22Rv1 (cell line): ENCODE data around the gene TAS1R2.

Source experiments
- H3K27ac ChIP-seq: fragments of 450-650 bp; 2 replicates; pipeline ENCODE4 v1.5.1; 2017
- ZFX ChIP-seq: fragments of 450-650 bp; IDR thresholded peaks from 2 replicates; pipeline ENCODE4 v1.6.1; 2017; ENCODE audit warnings: antibody characterized with exemption, borderline replicate concordance
- TF ChIP-seq, protein P1 (sequence below): fragments of 450-650 bp; IDR thresholded peaks from 2 replicates; pipeline ENCODE4 v1.5.1; 2017; ENCODE audit warnings: mild to moderate bottlenecking

Gene TAS1R2

DNA sequence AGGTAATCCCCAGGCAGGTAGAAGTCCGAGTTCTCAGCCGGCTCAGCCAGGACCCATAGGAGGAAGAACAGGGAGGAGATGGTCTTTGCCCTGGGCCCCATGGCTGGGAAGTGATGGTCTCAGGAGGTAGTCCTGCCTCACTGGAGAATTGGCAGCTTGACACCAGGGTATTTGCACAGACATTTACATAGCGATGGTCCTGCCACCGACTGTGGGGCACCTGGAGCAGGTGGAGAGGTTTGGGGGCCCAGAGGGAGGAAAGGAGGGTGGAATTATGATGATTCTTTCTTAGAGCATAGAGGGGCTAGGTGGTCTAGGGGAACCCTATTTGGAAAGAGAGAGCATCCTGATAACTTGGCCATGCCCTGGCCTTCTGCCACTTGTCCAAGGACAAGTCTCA, at the start of gene TAS1R2:
Gene TAS1R2, minus strand, starts transcription at position 101 of the 400 bp plus-strand sequence. Its CDS starts 0 bp downstream, at position 101.
- H3K27ac ChIP-seq: no peak within 1 kb of the TSS
- TF ChIP-seq, protein P1, sequence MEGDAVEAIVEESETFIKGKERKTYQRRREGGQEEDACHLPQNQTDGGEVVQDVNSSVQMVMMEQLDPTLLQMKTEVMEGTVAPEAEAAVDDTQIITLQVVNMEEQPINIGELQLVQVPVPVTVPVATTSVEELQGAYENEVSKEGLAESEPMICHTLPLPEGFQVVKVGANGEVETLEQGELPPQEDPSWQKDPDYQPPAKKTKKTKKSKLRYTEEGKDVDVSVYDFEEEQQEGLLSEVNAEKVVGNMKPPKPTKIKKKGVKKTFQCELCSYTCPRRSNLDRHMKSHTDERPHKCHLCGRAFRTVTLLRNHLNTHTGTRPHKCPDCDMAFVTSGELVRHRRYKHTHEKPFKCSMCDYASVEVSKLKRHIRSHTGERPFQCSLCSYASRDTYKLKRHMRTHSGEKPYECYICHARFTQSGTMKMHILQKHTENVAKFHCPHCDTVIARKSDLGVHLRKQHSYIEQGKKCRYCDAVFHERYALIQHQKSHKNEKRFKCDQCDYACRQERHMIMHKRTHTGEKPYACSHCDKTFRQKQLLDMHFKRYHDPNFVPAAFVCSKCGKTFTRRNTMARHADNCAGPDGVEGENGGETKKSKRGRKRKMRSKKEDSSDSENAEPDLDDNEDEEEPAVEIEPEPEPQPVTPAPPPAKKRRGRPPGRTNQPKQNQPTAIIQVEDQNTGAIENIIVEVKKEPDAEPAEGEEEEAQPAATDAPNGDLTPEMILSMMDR: no peak
- TF ChIP-seq ZFX: no peak

DNA sequence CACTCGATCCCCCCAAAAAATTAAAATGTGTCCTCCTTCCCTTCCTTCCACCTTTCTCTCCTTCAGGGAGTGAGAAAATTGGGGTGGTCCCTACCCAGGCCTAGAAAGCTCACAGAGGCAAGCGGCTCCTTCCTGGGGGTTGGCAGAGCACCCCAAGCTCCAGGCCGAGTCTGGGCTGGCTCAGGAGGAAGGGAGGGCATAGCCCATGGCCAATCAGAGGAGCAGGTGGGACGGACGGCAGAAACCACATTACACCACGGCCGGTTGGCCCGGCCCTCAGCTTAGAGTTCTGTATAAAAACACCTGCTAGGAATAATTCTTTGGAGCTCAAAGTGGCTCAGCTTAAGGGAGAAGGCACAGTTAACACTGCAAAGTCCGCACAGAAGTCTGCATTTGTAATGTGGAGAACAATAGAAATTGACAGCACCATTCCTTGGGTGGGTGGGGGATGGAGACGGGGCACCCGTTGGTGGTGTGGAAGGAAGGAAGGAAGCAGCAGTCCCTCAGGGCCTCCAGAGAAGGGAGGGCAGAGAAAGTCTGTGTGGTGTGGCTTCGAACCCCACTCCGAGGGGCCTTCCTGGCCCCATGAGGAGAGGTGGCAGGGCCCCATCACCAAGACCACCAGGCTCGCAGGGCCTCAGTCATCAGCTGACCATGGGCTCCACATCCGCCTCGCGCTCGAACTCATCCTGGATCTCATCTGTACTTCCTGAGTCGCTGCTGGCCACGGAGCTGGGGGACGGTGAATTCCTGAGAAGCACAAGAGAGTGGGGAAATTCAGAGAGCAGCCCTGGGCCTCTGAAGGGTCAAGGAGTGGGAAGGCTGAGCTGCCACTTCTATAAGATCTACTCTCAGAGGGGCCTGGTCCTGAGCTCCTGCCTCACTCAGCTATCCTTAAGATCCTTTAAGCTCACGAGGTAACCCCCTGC, 48.7 kb upstream of the TAS1R2 start:
- no peak overlapping the region for H3K27ac ChIP-seq
- TF ChIP-seq, protein P1: no peak
- TF ChIP-seq ZFX: no peak

DNA sequence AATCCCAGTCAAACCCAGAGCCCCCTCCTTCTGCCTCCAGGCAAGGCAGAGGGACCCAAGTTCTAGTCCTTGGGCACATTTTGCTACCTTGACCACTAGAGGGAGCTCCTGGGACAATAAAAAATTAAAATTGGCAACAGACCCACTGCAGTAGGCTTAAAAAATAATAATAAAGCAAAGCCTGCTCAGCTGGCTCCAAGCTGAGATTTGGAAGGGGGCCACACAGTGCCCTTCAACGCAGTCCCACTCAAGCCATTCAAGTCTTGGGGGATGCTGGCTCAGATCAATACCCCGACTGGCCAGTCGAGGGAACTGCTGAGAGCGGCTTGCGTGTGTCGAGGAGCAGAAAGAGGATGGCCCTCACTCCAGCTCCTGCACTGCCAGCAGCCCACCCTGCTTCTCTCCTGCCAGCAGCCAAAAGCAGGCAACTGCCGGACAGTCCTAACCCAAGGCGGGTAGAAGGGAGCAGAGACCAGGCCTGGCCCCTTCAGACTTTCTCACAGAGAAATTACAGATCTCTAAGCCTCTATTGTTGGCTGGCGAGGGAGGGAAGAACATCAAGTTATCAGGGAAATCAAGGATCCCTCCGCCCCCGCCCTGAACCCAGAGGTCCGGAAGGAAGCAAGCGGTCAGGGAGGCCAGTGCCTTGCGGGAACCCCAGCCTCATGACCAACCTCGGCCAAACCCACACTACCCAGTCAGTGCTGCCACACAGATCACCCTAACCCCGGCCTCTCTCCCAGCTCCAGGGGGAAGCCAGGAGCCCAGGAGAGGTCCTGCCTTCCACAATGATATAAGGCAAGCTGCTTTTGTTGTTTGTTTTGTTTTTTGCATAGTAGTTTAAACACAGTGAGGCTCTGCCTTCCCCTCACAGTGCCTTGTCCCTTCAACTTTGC, 47.8 kb upstream of the TAS1R2 start:
- TF ChIP-seq, protein P1: peak; percentile 89
- no peak for TF ChIP-seq ZFX
- no peak overlapping the region for H3K27ac ChIP-seq

DNA sequence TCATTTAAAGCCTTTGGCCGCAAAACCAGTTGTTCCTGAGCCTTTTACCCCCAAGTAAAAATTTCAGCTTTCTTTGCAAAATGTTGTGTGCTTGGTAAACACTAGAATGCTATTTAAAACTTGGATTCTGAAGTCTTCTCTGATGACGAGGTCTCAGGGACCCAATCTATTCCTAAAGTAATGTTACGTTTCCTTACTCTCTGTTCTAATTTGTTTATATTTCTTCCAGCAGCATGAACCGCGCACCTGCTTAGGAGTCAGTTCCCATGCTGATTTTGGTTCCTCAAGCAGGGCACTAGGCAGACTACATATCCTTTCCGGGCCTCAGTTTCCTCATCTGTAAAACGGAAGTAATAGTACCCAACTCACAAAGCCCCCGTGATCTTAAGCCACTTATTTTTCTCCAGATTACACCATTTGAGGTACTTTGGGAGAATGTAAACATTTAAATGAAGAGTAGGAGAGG, 43.9 kb upstream of the TAS1R2 start:
- H3K27ac ChIP-seq: peak overlapping the region; percentile 82

DNA sequence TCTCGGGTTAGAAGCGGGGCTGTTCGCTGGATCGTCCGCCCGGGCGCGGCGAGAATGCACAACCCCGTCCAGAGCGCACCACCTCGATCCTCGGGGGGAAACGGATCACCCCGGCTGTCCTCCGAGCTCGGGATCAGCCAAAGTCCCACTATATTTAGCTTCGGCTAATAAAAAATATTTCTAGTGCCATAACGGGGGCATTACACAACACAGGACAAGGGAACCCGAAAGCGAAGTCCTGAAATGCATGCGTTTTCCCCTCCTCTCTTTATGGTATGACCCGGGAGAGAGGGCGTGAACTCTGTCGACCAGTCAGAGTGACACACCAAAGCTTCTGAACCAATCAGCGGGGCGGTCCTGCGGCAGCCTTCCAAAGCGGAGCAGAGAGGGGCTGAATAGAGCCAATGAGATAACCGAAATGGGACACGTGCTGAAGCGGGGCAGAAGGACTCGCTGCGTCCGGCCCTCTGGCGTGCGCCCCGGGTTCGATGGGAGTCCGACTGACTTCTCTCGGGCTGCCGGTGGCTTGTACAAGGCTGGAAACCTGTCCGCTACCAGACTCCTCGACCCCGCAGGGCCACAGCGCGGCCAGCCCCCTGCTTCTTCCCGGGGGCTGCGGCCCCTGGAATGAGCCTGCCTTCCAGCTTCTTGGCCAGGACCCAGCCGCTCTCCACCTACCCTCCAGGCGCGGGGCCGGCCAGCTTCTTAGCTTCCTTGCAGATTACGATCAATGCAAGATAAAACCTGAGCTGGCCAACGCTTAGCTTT, 43.2 kb upstream of the TAS1R2 start, which contains the start of gene ALDH4A1:
Gene ALDH4A1, minus strand, starts transcription at position 33 of the 768 bp plus-strand sequence. Its CDS starts 32 bp downstream, at position 1.
- peak within 1 kb of the TSS; percentile 82 for H3K27ac ChIP-seq
- no peak for TF ChIP-seq ZFX
- TF ChIP-seq, protein P1: no peak

More for the DNA sequence above, 43.9 kb upstream of the TAS1R2 start:
- TF ChIP-seq, protein P1: no peak
- no peak for TF ChIP-seq ZFX

DNA sequence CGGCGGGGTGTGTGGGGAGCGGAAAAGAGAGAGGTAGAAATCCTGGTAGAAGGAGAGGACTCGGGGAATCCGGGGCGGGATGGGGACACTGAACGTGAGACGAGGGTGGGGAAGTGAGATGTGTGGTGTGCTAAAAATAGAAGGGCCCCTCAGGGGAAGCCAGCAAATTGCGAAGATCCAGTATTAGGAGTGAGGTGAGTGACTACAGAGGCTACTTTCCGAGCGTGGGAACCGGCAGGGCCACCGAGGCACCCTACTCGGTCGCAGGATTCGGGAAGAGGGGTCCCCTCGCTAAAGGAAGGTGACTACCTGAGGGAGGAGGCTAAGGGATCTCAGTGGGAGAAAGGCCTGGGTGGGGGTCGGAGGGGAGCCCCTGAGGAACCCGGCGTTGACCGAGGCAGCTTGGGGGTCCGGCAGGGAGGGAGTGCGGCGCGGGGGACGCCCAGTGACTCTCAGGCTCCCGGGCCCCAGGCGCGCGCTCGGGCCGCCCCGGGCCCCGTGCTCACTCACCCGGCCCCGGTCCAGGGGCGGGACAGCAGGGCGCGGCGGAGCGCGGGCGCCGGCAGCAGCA, 42.6 kb upstream of the TAS1R2 start:
- TF ChIP-seq ZFX: no peak
- TF ChIP-seq, protein P1: no peak
- peak overlapping the region; percentile 82 for H3K27ac ChIP-seq
